OCI-LY1 (cell line): ENCODE measurements around the gene ADARB2.

Experiments used
- CTCF ChIP-seq: fragments of 200-600 bp; sonication (generic), shearing (Covaris generic); IDR thresholded peaks from 2 replicates; pipeline ENCODE4 v1.5.1; 2017; ENCODE audit warnings: mild to moderate bottlenecking, antibody characterized with exemption, low read length, moderate library complexity, mixed read lengths
- EZH2 ChIP-seq: fragments of 200-600 bp; sonication (generic), shearing (Covaris generic); IDR thresholded peaks from 2 replicates; pipeline ENCODE4 v1.8.0; 2017; ENCODE audit warnings: borderline replicate concordance, mixed run types, mild to moderate bottlenecking, antibody characterized with exemption, low read length, moderate library complexity, mixed read lengths

- TF ChIP-seq CTCF (no peak), EZH2 (no peak)
These were observed 51.4 kb downstream of the ADARB2 start for GRCh38 chr10:1685699-1686490.
